ENCODE measurements around the gene MBTPS1. TPM values are rescaled to one million over a fixed set of nuclear protein-coding genes. Genes with fewer than 3 reads are reported as not detected.

The MBTPS1 gene
- total RNA-seq, 4 donors from 2014 or later: 98.4 to 149 (median 121) TPM

DNA sequence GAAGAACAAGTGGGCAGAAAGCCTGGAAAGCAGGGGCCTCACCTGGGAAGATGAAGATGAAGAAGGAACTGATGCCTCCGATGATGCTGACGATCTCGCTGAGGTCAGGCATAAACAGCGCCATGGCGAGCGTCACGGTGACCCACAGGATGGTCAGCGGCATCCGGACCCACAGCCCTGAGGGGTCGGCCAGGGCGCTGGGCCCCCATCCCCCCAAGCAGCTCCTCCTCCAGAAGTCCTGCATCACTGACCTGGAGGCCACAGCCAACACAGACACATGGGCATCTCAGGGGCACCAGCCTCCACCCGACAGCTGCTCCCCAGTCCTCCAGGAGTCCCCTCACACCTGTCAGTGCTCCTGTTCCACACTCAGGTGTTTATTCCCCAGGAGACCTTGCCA, 100.3 kb downstream of the MBTPS1 start:
- 93 to 98% methylated on average over 11 to 12 of the region's 12 CpGs for whole genome bisulfite sequencing, 2 donors
- H3K27me3 ChIP-seq: no peaks in the 10 kb centered on the region
- H3K27ac ChIP-seq: no peak overlapping the region
- no peaks in the 10 kb centered on the region for H3K4me1 ChIP-seq
- H3K4me3 ChIP-seq: no peak overlapping the region
- H3K9me3 ChIP-seq: peaks cover 0 to 30% (median 0%) of the 10 kb centered on the region in 4 donors
- TF ChIP-seq, protein P1, sequence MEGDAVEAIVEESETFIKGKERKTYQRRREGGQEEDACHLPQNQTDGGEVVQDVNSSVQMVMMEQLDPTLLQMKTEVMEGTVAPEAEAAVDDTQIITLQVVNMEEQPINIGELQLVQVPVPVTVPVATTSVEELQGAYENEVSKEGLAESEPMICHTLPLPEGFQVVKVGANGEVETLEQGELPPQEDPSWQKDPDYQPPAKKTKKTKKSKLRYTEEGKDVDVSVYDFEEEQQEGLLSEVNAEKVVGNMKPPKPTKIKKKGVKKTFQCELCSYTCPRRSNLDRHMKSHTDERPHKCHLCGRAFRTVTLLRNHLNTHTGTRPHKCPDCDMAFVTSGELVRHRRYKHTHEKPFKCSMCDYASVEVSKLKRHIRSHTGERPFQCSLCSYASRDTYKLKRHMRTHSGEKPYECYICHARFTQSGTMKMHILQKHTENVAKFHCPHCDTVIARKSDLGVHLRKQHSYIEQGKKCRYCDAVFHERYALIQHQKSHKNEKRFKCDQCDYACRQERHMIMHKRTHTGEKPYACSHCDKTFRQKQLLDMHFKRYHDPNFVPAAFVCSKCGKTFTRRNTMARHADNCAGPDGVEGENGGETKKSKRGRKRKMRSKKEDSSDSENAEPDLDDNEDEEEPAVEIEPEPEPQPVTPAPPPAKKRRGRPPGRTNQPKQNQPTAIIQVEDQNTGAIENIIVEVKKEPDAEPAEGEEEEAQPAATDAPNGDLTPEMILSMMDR (IDR thresholded peaks at IDR 0.05): no peak
- TF ChIP-seq EP300 (IDR thresholded peaks at IDR 0.05) (no peak), POLR2A (IDR thresholded peaks at IDR 0.05) (no peak)
- DNase-seq (ENCODE audit: low spot score in 2 of 2): no peak
- H3K36me3 ChIP-seq: no peaks in the 10 kb centered on the region

DNA sequence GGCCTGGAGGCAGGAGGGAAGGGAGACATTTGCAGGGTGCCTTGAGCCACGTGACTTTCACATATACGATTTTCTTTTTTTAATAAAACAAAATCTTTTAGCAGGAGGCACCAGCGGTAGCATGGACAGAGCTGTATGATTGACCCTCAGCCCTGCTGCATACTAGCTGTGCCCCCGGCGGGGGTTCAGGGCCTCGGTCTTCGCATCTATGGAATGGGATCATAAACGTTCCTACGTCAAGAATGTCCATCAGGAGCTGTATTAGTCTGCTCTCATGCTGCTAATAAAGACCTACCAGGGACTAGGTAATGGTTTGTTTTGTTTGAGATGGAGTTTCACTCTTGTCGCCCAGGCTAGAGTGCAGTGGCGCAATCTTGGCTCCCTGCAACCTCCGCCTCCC, 101.3 kb downstream of the MBTPS1 start:
- Histone ChIP-seq H3K4me1 (no peaks in the 10 kb centered on the region), H3K9me3 (peaks cover 0 to 19% (median 0%) of the 10 kb centered on the region in 4 donors), H3K36me3 (no peaks in the 10 kb centered on the region), H3K27me3 (no peaks in the 10 kb centered on the region), H3K4me3 (no peak overlapping the region), H3K27ac (no peak overlapping the region)
- 83 to 84% methylated on average over 12 of the region's 12 CpGs for WGBS, 2 donors
- TF ChIP-seq POLR2A (IDR thresholded peaks at IDR 0.05): no peak
- DNase-seq (ENCODE audit: low spot score in 2 of 2): no peak

DNA sequence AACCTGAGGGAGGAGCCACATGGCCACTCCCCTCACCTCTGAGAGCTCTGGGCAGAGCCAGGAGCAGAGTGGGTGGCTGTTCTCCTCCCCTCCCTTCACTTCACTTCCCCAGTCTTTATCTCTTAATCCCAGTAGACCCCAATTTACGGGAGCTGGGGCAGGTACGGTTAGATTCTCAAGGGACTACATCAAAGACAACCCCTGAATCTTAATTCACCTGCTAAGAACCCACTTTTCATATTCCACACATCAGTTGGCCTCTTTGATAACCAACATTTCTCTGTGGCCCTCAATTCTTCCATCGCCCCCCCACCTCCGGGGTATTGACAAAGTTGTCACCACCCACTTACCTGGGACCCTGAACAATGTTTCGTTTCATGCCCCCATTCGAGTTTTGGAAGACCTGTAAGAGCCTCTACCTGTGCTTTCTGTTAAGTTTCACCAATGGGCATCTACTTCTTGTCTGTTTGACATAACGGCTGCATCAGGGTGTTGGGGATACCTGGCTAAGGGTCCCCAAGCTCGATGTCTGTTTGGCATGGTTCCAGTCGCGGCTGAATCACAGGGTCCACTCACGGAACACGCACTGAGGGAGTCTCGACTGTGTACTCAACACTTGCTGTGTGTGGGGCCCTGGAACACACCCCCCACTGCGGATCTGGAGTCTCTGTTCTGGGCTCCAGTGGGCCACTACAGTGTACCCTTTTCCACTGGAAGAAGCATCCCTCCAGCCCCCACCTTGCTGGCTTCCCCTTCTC, 102.0 kb downstream of the MBTPS1 start:
- H3K4me3 ChIP-seq: no peak overlapping the region
- H3K27ac ChIP-seq: no peak overlapping the region
- DNase-seq (ENCODE audit: low spot score in 2 of 2): no peak
- 74 to 75% methylated on average over 14 of the region's 14 CpGs for WGBS, 2 donors
- peaks cover 0 to 13% (median 0%) of the 10 kb centered on the region in 4 donors for H3K9me3 ChIP-seq
- H3K4me1 ChIP-seq: no peaks in the 10 kb centered on the region
- TF ChIP-seq POLR2A (IDR thresholded peaks at IDR 0.05): no peak
- TF ChIP-seq, protein P1 (IDR thresholded peaks at IDR 0.05): no peak
- TF ChIP-seq EP300 (IDR thresholded peaks at IDR 0.05): no peak
- H3K36me3 ChIP-seq: no peaks in the 10 kb centered on the region
- no peaks in the 10 kb centered on the region for H3K27me3 ChIP-seq

DNA sequence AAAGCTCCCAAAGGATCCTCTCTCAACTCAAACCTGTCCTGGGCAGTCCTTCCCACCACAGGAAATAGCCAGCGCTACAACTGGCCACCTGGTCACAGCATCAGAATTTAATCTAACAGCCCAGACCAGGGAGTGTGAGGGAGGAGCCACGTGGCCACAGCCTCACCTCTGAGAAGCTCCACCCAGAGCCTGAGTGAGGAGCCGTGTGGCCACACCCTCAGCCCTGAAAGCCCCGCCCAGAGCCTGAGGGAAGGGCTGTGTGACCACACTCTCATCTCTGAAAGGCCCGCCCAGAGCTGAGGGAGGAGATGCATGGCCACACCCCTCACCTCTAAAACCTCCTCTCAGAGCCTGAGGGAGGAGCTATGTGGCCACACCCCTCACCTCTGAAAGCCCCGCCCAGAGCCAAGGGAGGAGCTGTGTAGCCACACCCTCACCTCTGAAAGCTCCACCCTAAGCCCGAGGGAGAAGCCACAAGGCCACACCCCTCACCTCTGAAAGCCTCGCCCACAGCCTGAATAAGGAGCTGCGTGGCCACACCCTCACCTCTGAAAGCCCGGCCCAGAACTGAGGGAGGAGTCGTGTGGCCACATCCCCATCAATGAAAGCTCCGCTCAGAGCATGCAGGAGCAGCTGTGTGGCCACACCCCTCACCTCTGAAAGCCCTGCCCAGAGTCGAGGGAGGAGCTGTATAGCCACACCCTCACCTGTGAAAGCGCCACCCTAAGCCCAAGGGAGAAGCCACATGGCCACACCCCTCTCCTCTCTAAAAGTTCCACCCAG, 102.8 kb downstream of the MBTPS1 start:
- no peak for TF ChIP-seq EP300 (IDR thresholded peaks at IDR 0.05)
- no peak for TF ChIP-seq POLR2A (IDR thresholded peaks at IDR 0.05)
- TF ChIP-seq, protein P1 (IDR thresholded peaks at IDR 0.05): no peak
- H3K27ac ChIP-seq: no peak overlapping the region
- H3K9me3 ChIP-seq: peaks cover 0 to 8% (median 0%) of the 10 kb centered on the region in 4 donors
- H3K4me1 ChIP-seq: no peaks in the 10 kb centered on the region
- H3K27me3 ChIP-seq: no peaks in the 10 kb centered on the region
- no peak overlapping the region for H3K4me3 ChIP-seq
- H3K36me3 ChIP-seq: no peaks in the 10 kb centered on the region
- WGBS, 2 donors: 19 to 21% methylated on average over 10 to 12 of the region's 14 CpGs
- no peak for DNase-seq (ENCODE audit: low spot score in 2 of 2)

DNA sequence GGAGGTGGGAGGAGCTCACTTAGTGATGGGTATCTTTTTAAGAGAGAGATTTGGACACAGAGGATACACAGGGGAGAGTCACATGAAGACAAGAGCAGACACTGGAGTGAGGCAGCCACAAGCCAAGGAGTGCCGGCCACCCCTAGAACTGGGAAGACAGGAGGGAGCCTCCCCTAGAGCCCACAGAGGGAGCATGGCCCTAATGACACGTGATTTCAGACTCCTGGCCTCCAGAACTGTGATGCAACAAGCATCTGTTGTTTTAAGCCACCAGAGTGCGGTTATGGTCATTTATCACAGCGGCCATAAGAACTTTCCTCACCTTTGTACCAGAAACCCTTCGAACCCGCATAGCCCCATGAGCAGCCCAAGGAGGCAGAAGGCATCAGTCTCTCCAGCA, 107.5 kb downstream of the MBTPS1 start:
- no peak for TF ChIP-seq POLR2A (IDR thresholded peaks at IDR 0.05)
- TF ChIP-seq, protein P1 (IDR thresholded peaks at IDR 0.05): no peak
- no peak for TF ChIP-seq EP300 (IDR thresholded peaks at IDR 0.05)
- H3K4me1 ChIP-seq: no peaks in the 10 kb centered on the region
- H3K27me3 ChIP-seq: peaks cover 0 to 3% of the 10 kb centered on the region in 2 donors
- no peak overlapping the region for H3K4me3 ChIP-seq
- H3K27ac ChIP-seq: no peak overlapping the region
- no peaks in the 10 kb centered on the region for H3K36me3 ChIP-seq
- WGBS, 2 donors: 93 to 97% methylated on average over 6 of the region's 6 CpGs
- peaks cover 0 to 3% (median 0%) of the 10 kb centered on the region in 4 donors for H3K9me3 ChIP-seq
- DNase-seq (ENCODE audit: low spot score in 2 of 2): no peak
